GM12891 (cell line): Measurements from ENCODE around the gene MBD2.

Experiments used
- DNase-seq: peaks from one replicate; pipeline ENCODE4 v3.0.0; 2011; ENCODE audit warnings: low spot score; ENCODE audit not compliant: insufficient read length
- FAIRE-seq: peaks from 2 replicates; lab custom pipeline; 2011; peaks lifted over from hg19 to GRCh38; lab: Jason Lieb, UNC
- PAX5 ChIP-seq: IDR thresholded peaks from 2 replicates; pipeline ENCODE4 v1.6.1; 2011; ENCODE audit warnings: low read length, moderate library complexity, mild to moderate bottlenecking; ENCODE audit not compliant: insufficient read depth, severe bottlenecking
- POLR2A ChIP-seq: IDR thresholded peaks from 2 replicates; pipeline ENCODE4 v1.6.1; 2011; ENCODE audit warnings: low read depth, low read length, control low read depth
- POLR2AphosphoS5 ChIP-seq: IDR thresholded peaks from 2 replicates; pipeline ENCODE4 v1.6.1; 2011; ENCODE audit warnings: low read depth, low read length, control low read depth
- POU2F2 ChIP-seq: IDR thresholded peaks from 2 replicates; pipeline ENCODE4 v1.6.1; 2011; ENCODE audit warnings: low read depth, mild to moderate bottlenecking, control low read depth, low read length, moderate library complexity
- SPI1 ChIP-seq: IDR thresholded peaks from 2 replicates; pipeline ENCODE4 v1.6.1; 2011; ENCODE audit warnings: low read depth, low read length, control low read depth
- TAF1 ChIP-seq: IDR thresholded peaks from 2 replicates; pipeline ENCODE4 v1.6.1; 2011; ENCODE audit warnings: low read depth, low read length, control low read depth

The MBD2 gene

GRCh38 chr18:54155412-54155811 is 69.1 kb downstream of the MBD2 start:
- FAIRE-seq: no peak
- DNase-seq: no peak
- TF ChIP-seq POU2F2 (no peak), TAF1 (no peak), POLR2AphosphoS5 (no peak), POLR2A (no peak), SPI1 (no peak), PAX5 (no peak)

- no peak for DNase-seq
- no peak for TF ChIP-seq POLR2AphosphoS5
- no peak for TF ChIP-seq SPI1
- TF ChIP-seq POLR2A: no peak
- no peak for TF ChIP-seq PAX5
- TF ChIP-seq POU2F2: no peak
- TF ChIP-seq TAF1: no peak
- no peak for FAIRE-seq
These were observed 70.2 kb downstream of the MBD2 start for GRCh38 chr18:54154231-54154630.

- DNase-seq (no peak), FAIRE-seq (no peak)
- TF ChIP-seq POLR2AphosphoS5 (no peak), POLR2A (no peak), TAF1 (no peak), POU2F2 (no peak), SPI1 (no peak), PAX5 (no peak)
These were observed 73.1 kb downstream of the MBD2 start for GRCh38 chr18:54151376-54151775.

GRCh38 chr18:54150226-54150625 is 74.2 kb downstream of the MBD2 start:
- no peak for TF ChIP-seq SPI1
- TF ChIP-seq POLR2A: no peak
- TF ChIP-seq TAF1: no peak
- TF ChIP-seq PAX5: no peak
- no peak for TF ChIP-seq POLR2AphosphoS5
- no peak for TF ChIP-seq POU2F2
- FAIRE-seq (peak; percentile 9), DNase-seq (no peak)

- TF ChIP-seq SPI1 (no peak), POU2F2 (peak; percentile 77; the same call in 1 of the 2 replicates), POLR2A (no peak)
- DNase-seq (no peak), FAIRE-seq (peak; percentile 9)
These were observed 75.3 kb downstream of the MBD2 start for GRCh38 chr18:54149078-54149697.

GRCh38 chr18:54148678-54149077 is 75.8 kb downstream of the MBD2 start:
- FAIRE-seq (no peak), DNase-seq (no peak)
- TF ChIP-seq PAX5 (no peak), POU2F2 (no peak), TAF1 (no peak), SPI1 (no peak), POLR2A (no peak), POLR2AphosphoS5 (no peak)

GRCh38 chr18:54148151-54148550 is 76.3 kb downstream of the MBD2 start:
- TF ChIP-seq PAX5: no peak
- TF ChIP-seq POLR2A: no peak
- TF ChIP-seq POU2F2: no peak
- TF ChIP-seq POLR2AphosphoS5: no peak
- no peak for TF ChIP-seq SPI1
- no peak for TF ChIP-seq TAF1
- FAIRE-seq (peak; percentile 69), DNase-seq (no peak)

- TF ChIP-seq TAF1: 0 out of 2 replicates have a peak, but pooled peaks have one; percentile 26
- no peak for TF ChIP-seq POLR2A
- peak; percentile 37; the same call in 1 of the 2 replicates for TF ChIP-seq POU2F2
- TF ChIP-seq POLR2AphosphoS5: no peak; the same call in 1 of the 2 replicates
- no peak for TF ChIP-seq PAX5
- 0 out of 2 replicates have a peak, but pooled peaks have one; percentile 34 for TF ChIP-seq SPI1
- peak; percentile 8 for DNase-seq
- FAIRE-seq: peak; percentile 26
These were observed 77.0 kb downstream of the MBD2 start for GRCh38 chr18:54147439-54147838.

- FAIRE-seq (no peak), DNase-seq (no peak)
- TF ChIP-seq TAF1 (no peak), SPI1 (no peak), POLR2A (no peak), POU2F2 (no peak), PAX5 (no peak), POLR2AphosphoS5 (no peak)
These were observed 83.3 kb downstream of the MBD2 start for GRCh38 chr18:54141041-54141608.

GRCh38 chr18:54140641-54141040 is 83.8 kb downstream of the MBD2 start:
- DNase-seq (no peak), FAIRE-seq (peak; percentile 33)
- TF ChIP-seq POLR2A: no peak
